ENCODE data around the gene GPR160. TPM values are rescaled to one million over a fixed set of nuclear protein-coding genes. Genes with fewer than 3 reads are reported as not detected.

Gene GPR160
- total and polyA plus RNA-seq, 2 donors from 2014 or later: 23.7 to 24.9 TPM

- peak overlapping the region; percentile 47 to 78 for H3K27ac ChIP-seq (ENCODE audit: low read depth in 2 of 2, low read length in 2 of 2)
- H3K4me1 ChIP-seq (ENCODE audit: control insufficient read depth in 2 of 3, insufficient read depth in 2 of 3, low read depth in 1 of 3, low read length in 3 of 3): peaks cover 3 to 25% (median 21%) of the 10 kb centered on the region in 3 donors
- no peak overlapping the region for H3K9ac ChIP-seq (ENCODE audit: low read length in 3 of 3)
- FAIRE-seq (no peak), DNase-seq (peak in 3 of 5 donors; percentile 28 to 42 (median 39))
- no peaks in the 10 kb centered on the region for H3K9me3 ChIP-seq (ENCODE audit: control insufficient read depth in 2 of 3, insufficient read depth in 1 of 3, low read length in 3 of 3)
- no peaks in the 10 kb centered on the region for H3K36me3 ChIP-seq (ENCODE audit: control insufficient read depth in 2 of 3, insufficient read depth in 3 of 3, low read length in 3 of 3)
- no peak overlapping the region for H3K4me3 ChIP-seq (ENCODE audit: low read length in 3 of 3)
- intact Hi-C loops (cut with DNase I): no loop called here
- TF ChIP-seq CTCF (IDR thresholded peaks at IDR 0.05; ENCODE audit: borderline replicate concordance, extremely low read depth, insufficient read depth): no peak
- no peaks in the 10 kb centered on the region for H3K27me3 ChIP-seq (ENCODE audit: control insufficient read depth, insufficient read depth, low read length)
Observed at GRCh38 chr3:170077361-170077760, 39.6 kb downstream of the GPR160 start.

- Histone ChIP-seq H3K9me3 (ENCODE audit: control insufficient read depth in 2 of 3, insufficient read depth in 1 of 3, low read length in 3 of 3) (no peaks in the 10 kb centered on the region), H3K9ac (ENCODE audit: low read length in 3 of 3) (no peak overlapping the region), H3K4me1 (ENCODE audit: control insufficient read depth in 2 of 3, insufficient read depth in 2 of 3, low read depth in 1 of 3, low read length in 3 of 3) (peaks cover 3 to 25% (median 21%) of the 10 kb centered on the region in 3 donors), H3K36me3 (ENCODE audit: control insufficient read depth in 2 of 3, insufficient read depth in 3 of 3, low read length in 3 of 3) (no peaks in the 10 kb centered on the region), H3K27ac (ENCODE audit: low read depth in 2 of 2, low read length in 2 of 2) (peak overlapping the region; percentile 56 to 68), H3K27me3 (ENCODE audit: control insufficient read depth, insufficient read depth, low read length) (no peaks in the 10 kb centered on the region), H3K4me3 (ENCODE audit: low read length in 3 of 3) (no peak overlapping the region)
- intact Hi-C loops (cut with DNase I): no loop called here
- peak; percentile 16 for TF ChIP-seq CTCF (IDR thresholded peaks at IDR 0.05; ENCODE audit: borderline replicate concordance, extremely low read depth, insufficient read depth)
- peak in 3 of 5 donors; percentile 31 to 56 (median 46) for DNase-seq
- FAIRE-seq: no peak
Observed at GRCh38 chr3:170078620-170079281, 41.0 kb downstream of the GPR160 start.

GRCh38 chr3:170079536-170080165 is 41.9 kb downstream of the GPR160 start:
- Histone ChIP-seq H3K9me3 (ENCODE audit: control insufficient read depth in 2 of 3, insufficient read depth in 1 of 3, low read length in 3 of 3) (no peaks in the 10 kb centered on the region), H3K4me1 (ENCODE audit: control insufficient read depth in 2 of 3, insufficient read depth in 2 of 3, low read depth in 1 of 3, low read length in 3 of 3) (peaks cover 3 to 25% (median 21%) of the 10 kb centered on the region in 3 donors), H3K27me3 (ENCODE audit: control insufficient read depth, insufficient read depth, low read length) (no peaks in the 10 kb centered on the region), H3K9ac (ENCODE audit: low read length in 3 of 3) (no peak overlapping the region), H3K4me3 (ENCODE audit: low read length in 3 of 3) (peak overlapping the region in 2 of 3 donors; percentile 18 to 38), H3K36me3 (ENCODE audit: control insufficient read depth in 2 of 3, insufficient read depth in 3 of 3, low read length in 3 of 3) (peaks cover 0 to 4% (median 2%) of the 10 kb centered on the region in 3 donors), H3K27ac (ENCODE audit: low read depth in 2 of 2, low read length in 2 of 2) (peak overlapping the region; percentile 9 to 36)
- intact Hi-C loops (cut with DNase I): no loop called here
- DNase-seq (peak in 2 of 5 donors; percentile 55 to 74), FAIRE-seq (no peak)
- no peak for TF ChIP-seq CTCF (IDR thresholded peaks at IDR 0.05; ENCODE audit: borderline replicate concordance, extremely low read depth, insufficient read depth)

All from kidney (tissue), 14 donors.